DMS53 (cell line): ENCODE measurements around the gene YPEL2.

Experiments
- DNase-seq: peaks from one replicate; lab custom pipeline; 2025; lab: John Stamatoyannopoulos, UW

Gene YPEL2

DNA sequence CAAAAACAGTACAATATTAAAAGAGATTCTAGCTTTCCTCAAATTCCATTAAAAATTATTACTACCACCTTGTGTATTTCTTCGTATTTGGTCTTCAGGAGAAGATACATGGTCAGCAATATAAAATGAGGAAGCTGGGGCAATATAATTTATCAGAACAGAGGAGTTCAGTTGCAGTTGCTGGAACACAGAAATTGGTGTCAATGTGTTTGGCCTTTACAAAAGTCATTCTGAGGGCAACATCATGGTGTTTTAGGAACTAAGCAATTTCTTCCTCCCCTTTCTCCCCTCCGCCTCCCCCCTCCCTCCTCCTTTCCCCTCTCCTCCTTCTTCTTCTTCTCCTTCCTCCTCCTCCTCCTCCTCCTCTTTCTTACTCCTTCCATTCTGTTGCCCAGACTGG, 102.1 kb downstream of the YPEL2 start:
- DNase-seq: no peak

- DNase-seq: no peak
Measured at GRCh38 chr17:59434429-59434828, 103.0 kb downstream of the YPEL2 start.

- no peak for DNase-seq
Measured at GRCh38 chr17:59435238-59435637, 103.8 kb downstream of the YPEL2 start.

DNA sequence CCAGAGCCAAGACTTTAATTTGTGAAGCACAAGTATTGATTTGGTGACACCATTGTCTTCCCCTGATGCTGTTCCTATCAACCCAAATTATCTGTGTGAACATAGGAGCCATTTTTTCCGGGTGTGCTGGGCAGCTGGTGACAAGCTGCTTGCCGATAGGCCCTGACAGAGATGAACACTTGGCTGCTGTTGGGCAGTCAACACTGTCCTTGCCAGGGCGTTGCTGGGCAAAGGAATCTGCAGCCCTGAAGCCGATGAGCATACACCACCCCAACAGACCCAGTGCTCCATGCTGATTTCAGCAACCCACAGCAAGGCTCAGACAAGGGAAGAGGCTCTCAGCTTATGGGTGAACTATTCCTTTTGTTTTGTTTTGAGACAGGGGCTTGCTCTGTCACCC, 105.4 kb downstream of the YPEL2 start:
- no peak for DNase-seq

DNA sequence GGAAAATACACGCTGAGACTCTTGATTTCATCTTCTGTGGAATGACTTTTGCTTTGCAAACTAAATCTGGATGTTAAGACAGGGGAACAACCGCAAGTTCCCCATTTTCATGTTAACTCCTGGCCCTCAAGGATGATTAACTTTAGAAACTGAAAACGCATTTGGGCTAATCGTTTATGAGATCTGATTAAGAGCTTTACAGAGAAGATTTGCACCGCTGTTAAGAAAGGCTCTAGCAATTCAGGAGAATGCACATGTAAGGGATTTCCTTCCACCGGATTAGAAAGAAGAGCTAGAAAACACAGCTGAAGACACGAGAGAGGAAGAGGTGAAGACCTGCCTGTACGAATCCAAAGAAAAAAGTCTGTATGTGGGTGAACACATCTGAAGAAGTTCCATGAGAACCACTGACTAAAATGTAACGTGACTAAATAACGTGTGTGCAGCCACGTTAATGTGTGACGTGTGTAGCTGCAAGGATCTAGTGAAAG, 106.4 kb downstream of the YPEL2 start:
- no peak for DNase-seq

GRCh38 chr17:59439262-59439661, 107.8 kb downstream of the YPEL2 start:
- DNase-seq: no peak

- DNase-seq: no peak
Measured at GRCh38 chr17:59439741-59440211, 108.3 kb downstream of the YPEL2 start.

GRCh38 chr17:59440757-59441463, 109.5 kb downstream of the YPEL2 start:
- peak; percentile 89 for DNase-seq

DNA sequence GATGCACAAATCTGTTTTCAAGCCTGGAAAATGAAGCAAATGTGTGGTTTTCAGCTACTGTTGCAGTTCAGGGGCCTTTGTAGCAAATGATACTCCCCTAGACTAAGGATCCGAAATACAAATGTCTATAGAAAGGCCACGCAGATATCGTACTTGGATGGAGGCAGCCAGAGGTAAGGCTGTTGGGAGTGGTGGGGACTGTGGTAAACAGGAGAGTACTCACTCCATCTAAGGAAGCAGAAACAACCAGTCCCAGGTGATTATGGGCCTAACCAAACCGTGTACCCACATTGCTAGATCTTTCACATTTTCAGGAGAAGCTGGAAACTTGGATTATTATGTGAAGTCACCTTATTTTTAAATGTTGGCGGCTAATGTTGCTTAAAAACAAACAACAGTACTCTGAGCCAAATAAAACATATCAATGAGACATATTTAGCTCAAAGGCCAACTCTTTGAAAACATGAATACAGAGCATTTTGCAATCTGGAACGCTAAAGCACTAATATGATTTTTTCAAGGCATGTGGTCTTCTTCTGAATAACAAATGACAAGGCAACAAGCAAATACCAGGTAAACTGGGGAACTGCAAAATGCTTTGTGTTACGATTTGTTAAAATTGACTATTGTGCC, 110.1 kb downstream of the YPEL2 start:
- no peak for DNase-seq

GRCh38 chr17:59443106-59443505, 111.7 kb downstream of the YPEL2 start:
- no peak for DNase-seq
